ENCODE measurements around the gene C1QTNF6.

Gene C1QTNF6

GRCh38 chr22:37160027-37160426, 28.0 kb downstream of the C1QTNF6 start:
- DNase-seq (ENCODE audit: low read depth) = no peak
- TF ChIP-seq CTCF (conservative IDR thresholded peaks at IDR 0.05; ENCODE audit: control insufficient read depth, insufficient read depth, low read depth, low read length) = no peak
- H3K4me3 ChIP-seq (ENCODE audit: control insufficient read depth, low read depth, low read length) = no peak overlapping the region

GRCh38 chr22:37158963-37159290, 29.1 kb downstream of the C1QTNF6 start:
- no peak for TF ChIP-seq CTCF (conservative IDR thresholded peaks at IDR 0.05; ENCODE audit: control insufficient read depth, insufficient read depth, low read depth, low read length)
- DNase-seq (ENCODE audit: low read depth) = no peak
- no peak overlapping the region for H3K4me3 ChIP-seq (ENCODE audit: control insufficient read depth, low read depth, low read length)

GRCh38 chr22:37157516-37158285, 30.3 kb downstream of the C1QTNF6 start:
- no peak overlapping the region for H3K4me3 ChIP-seq (ENCODE audit: control insufficient read depth, low read depth, low read length)
- no peak for TF ChIP-seq CTCF (conservative IDR thresholded peaks at IDR 0.05; ENCODE audit: control insufficient read depth, insufficient read depth, low read depth, low read length)
- peak; percentile 61 for DNase-seq (ENCODE audit: low read depth)

GRCh38 chr22:37156686-37157435, 31.2 kb downstream of the C1QTNF6 start:
- no peak for DNase-seq (ENCODE audit: low read depth)
- no peak for TF ChIP-seq CTCF (conservative IDR thresholded peaks at IDR 0.05; ENCODE audit: control insufficient read depth, insufficient read depth, low read depth, low read length)
- no peak overlapping the region for H3K4me3 ChIP-seq (ENCODE audit: control insufficient read depth, low read depth, low read length)

- no peak for TF ChIP-seq CTCF (conservative IDR thresholded peaks at IDR 0.05; ENCODE audit: control insufficient read depth, insufficient read depth, low read depth, low read length)
- H3K4me3 ChIP-seq (ENCODE audit: control insufficient read depth, low read depth, low read length) = no peak overlapping the region
- no peak for DNase-seq (ENCODE audit: low read depth)
These were observed 32.1 kb downstream of the C1QTNF6 start for GRCh38 chr22:37155971-37156370.

GRCh38 chr22:37154925-37155712, 32.9 kb downstream of the C1QTNF6 start:
- peak; percentile 16 for DNase-seq (ENCODE audit: low read depth)
- TF ChIP-seq CTCF (conservative IDR thresholded peaks at IDR 0.05; ENCODE audit: control insufficient read depth, insufficient read depth, low read depth, low read length) = no peak

More at GRCh38 chr22:37154925-37155712, 32.9 kb downstream of the C1QTNF6 start:
- no peak overlapping the region for H3K4me3 ChIP-seq (ENCODE audit: control insufficient read depth, low read depth, low read length)
